ENCODE data around the gene CHD9.

CHD9 gene

GRCh38 chr16:53100889-53101288 is 46.1 kb downstream of the CHD9 start:
- Histone ChIP-seq H3K9me2 (replicated peaks; ENCODE audit: insufficient read depth, low read length) (no peaks in the 10 kb centered on the region), H3K4me3 (ENCODE audit: insufficient read depth, low read length, poor library complexity, severe bottlenecking) (no peak overlapping the region), H3K9ac (ENCODE audit: low read length) (no peak overlapping the region), H3K36me3 (ENCODE audit: low read length) (no peaks in the 10 kb centered on the region), H2AFZ (ENCODE audit: low read depth, low read length, severe bottlenecking) (no peak overlapping the region), H3K9me3 (ENCODE audit: insufficient read depth, low read length) (no peaks in the 10 kb centered on the region), H3K27ac (ENCODE audit: low read depth, low read length) (peak overlapping the region; percentile 86; the same call in 1 of the 2 replicates), H3K79me2 (ENCODE audit: insufficient read depth, low read length) (peaks cover 46% of the 10 kb centered on the region), H3K4me2 (ENCODE audit: low read depth, low read length, poor library complexity, severe bottlenecking) (no peak overlapping the region), H3K27me3 (ENCODE audit: low read length) (no peaks in the 10 kb centered on the region), H3F3A (ENCODE audit: insufficient read depth) (peaks cover 22% of the 10 kb centered on the region; the same call in 1 of the 2 replicates), H4K20me1 (ENCODE audit: low read depth, low read length) (no peaks in the 10 kb centered on the region)
- TF ChIP-seq EZH2phosphoT487 (conservative IDR thresholded peaks at IDR 0.05; ENCODE audit: low read length): no peak
- TF ChIP-seq CTCF (IDR thresholded peaks at IDR 0.05; ENCODE audit: insufficient read depth, low read length, poor library complexity, severe bottlenecking): no peak

GRCh38 chr16:53103811-53104210 is 49.0 kb downstream of the CHD9 start:
- Histone ChIP-seq H3K36me3 (ENCODE audit: low read length) (no peaks in the 10 kb centered on the region), H3K9me3 (ENCODE audit: insufficient read depth, low read length) (no peaks in the 10 kb centered on the region), H3K27me3 (ENCODE audit: low read length) (no peaks in the 10 kb centered on the region), H2AFZ (ENCODE audit: low read depth, low read length, severe bottlenecking) (no peak overlapping the region), H3K79me2 (ENCODE audit: insufficient read depth, low read length) (peaks cover 39% of the 10 kb centered on the region), H3K4me2 (ENCODE audit: low read depth, low read length, poor library complexity, severe bottlenecking) (no peak overlapping the region), H3K9me2 (replicated peaks; ENCODE audit: insufficient read depth, low read length) (no peaks in the 10 kb centered on the region), H3K27ac (ENCODE audit: low read depth, low read length) (no peak overlapping the region), H3K4me3 (ENCODE audit: insufficient read depth, low read length, poor library complexity, severe bottlenecking) (no peak overlapping the region), H3K9ac (ENCODE audit: low read length) (no peak overlapping the region), H4K20me1 (ENCODE audit: low read depth, low read length) (no peaks in the 10 kb centered on the region), H3F3A (ENCODE audit: insufficient read depth) (peaks cover 15% of the 10 kb centered on the region; the same call in 1 of the 2 replicates)
- TF ChIP-seq EZH2phosphoT487 (conservative IDR thresholded peaks at IDR 0.05; ENCODE audit: low read length) (no peak), CTCF (IDR thresholded peaks at IDR 0.05; ENCODE audit: insufficient read depth, low read length, poor library complexity, severe bottlenecking) (no peak)

- no peak overlapping the region for H3K4me3 ChIP-seq (ENCODE audit: insufficient read depth, low read length, poor library complexity, severe bottlenecking)
- no peaks in the 10 kb centered on the region for H3K27me3 ChIP-seq (ENCODE audit: low read length)
- TF ChIP-seq EZH2phosphoT487 (conservative IDR thresholded peaks at IDR 0.05; ENCODE audit: low read length) (no peak), CTCF (IDR thresholded peaks at IDR 0.05; ENCODE audit: insufficient read depth, low read length, poor library complexity, severe bottlenecking) (no peak)
- H3K9ac ChIP-seq (ENCODE audit: low read length): no peak overlapping the region
- H2AFZ ChIP-seq (ENCODE audit: low read depth, low read length, severe bottlenecking): no peak overlapping the region
- no peaks in the 10 kb centered on the region for H3K9me2 ChIP-seq (replicated peaks; ENCODE audit: insufficient read depth, low read length)
- peaks cover 4% of the 10 kb centered on the region; the same call in 1 of the 2 replicates for H3F3A ChIP-seq (ENCODE audit: insufficient read depth)
- H3K36me3 ChIP-seq (ENCODE audit: low read length): no peaks in the 10 kb centered on the region
- H3K4me2 ChIP-seq (ENCODE audit: low read depth, low read length, poor library complexity, severe bottlenecking): no peak overlapping the region
- no peaks in the 10 kb centered on the region for H3K9me3 ChIP-seq (ENCODE audit: insufficient read depth, low read length)
- H3K79me2 ChIP-seq (ENCODE audit: insufficient read depth, low read length): peaks cover 32% of the 10 kb centered on the region
- H4K20me1 ChIP-seq (ENCODE audit: low read depth, low read length): no peaks in the 10 kb centered on the region
- H3K27ac ChIP-seq (ENCODE audit: low read depth, low read length): no peak overlapping the region
These were observed 50.8 kb downstream of the CHD9 start for GRCh38 chr16:53105565-53105964.
